Subcutaneous adipose tissue (tissue), 4 donors: ENCODE data around the gene CSF1R. TPM values are rescaled to one million over a fixed set of nuclear protein-coding genes. Genes with fewer than 3 reads are reported as not detected.

Experiments
- total RNA-seq, 4 donors: library from RNA; depleted of rRNA; stranded (reverse); fragments of >200 nt; gene quantifications; one replicate each; pipeline ENCODE4 v1.1.0, GENCODE V29; 2016
- TF ChIP-seq, protein P1 (sequence below): fragments of 450-650 bp; IDR thresholded peaks from one replicate; pipeline ENCODE4 v1.5.1; 2016; ENCODE audit warnings: low read depth, mild to moderate bottlenecking, control low read depth, antibody characterized with exemption, moderate library complexity

CSF1R gene
- total RNA-seq, 4 donors from 2014 or later, result 35.2 to 152 (median 79.7) TPM

DNA sequence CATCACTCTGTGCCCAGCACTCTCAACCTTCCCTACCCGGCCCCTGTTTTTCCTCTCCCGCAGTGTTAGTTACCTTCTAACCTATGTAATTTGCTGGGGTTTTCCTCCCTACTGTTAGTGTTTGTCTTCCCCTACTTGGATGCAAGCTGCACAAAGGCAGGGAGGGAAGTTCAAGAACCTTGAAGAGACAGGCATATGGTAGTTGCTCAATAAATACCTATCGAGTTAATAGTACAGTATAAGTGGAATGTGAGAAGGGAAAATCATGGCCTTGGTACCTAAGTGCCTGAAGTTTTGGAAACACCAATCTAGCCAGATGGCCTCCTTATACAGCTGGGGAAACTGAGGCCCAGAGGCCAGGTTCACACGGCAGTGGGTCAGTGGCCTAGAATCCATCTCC is 45.1 kb upstream of the CSF1R start:
- TF ChIP-seq, protein P1, sequence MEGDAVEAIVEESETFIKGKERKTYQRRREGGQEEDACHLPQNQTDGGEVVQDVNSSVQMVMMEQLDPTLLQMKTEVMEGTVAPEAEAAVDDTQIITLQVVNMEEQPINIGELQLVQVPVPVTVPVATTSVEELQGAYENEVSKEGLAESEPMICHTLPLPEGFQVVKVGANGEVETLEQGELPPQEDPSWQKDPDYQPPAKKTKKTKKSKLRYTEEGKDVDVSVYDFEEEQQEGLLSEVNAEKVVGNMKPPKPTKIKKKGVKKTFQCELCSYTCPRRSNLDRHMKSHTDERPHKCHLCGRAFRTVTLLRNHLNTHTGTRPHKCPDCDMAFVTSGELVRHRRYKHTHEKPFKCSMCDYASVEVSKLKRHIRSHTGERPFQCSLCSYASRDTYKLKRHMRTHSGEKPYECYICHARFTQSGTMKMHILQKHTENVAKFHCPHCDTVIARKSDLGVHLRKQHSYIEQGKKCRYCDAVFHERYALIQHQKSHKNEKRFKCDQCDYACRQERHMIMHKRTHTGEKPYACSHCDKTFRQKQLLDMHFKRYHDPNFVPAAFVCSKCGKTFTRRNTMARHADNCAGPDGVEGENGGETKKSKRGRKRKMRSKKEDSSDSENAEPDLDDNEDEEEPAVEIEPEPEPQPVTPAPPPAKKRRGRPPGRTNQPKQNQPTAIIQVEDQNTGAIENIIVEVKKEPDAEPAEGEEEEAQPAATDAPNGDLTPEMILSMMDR, result no peak

DNA sequence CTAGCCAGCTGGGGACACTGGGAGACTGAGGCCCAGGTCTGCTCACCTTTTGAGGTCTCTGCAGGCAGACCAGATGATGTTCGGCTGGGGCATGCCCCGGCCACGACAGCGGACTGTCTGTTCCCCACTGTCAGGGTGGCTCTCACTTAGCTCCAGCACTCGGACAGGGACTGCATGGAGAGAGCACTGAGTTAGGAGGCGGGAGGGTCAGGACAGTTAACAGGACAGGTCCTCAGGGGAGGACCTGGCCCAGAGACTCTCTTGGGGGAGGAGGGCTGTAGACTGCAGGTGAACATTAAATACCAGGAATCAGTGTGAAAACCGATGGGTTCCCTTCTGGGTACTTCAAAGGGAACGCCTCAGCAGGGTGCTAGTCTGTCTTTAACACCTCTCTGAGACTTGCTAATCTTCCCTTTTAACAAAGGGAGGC is 44.2 kb upstream of the CSF1R start:
- TF ChIP-seq, protein P1, result no peak

DNA sequence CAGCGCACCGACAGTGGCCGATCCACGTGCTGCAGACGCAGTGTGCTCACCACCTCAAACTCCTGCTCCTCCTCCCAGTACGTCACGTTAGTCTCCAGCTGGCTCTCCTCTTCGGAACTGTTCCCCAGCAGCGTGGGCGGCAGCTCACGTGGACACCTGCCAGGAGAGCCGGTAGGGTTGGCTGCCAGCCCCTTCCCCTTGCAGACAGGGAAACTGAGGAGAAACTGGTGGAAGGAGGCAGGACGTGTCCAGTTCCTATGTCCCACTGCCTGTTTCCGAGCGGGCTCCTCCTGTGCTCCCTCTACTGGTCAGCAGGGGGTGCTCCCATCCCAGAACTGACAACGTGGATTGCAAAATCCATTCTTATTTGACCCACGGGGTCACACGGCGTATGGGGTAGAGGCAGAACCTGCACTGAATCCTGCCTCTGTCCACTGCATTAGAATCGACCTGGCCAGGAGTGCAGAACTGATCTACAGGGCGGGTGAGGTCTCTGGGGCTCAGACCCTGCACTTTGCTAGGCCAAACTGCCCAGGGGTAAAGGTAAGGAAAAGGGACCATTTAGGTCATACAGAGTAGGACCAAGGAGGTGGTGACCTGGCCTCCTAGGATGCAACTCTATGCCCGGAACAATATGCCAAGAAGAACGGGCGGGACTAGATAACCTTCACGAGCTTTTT is 43.6 kb upstream of the CSF1R start:
- TF ChIP-seq, protein P1, result no peak

- TF ChIP-seq, protein P1, result no peak
These were observed 43.1 kb upstream of the CSF1R start for GRCh38 chr5:150129454-150129812.

- TF ChIP-seq, protein P1, result no peak
These were observed 40.5 kb upstream of the CSF1R start for GRCh38 chr5:150126921-150127265.

DNA sequence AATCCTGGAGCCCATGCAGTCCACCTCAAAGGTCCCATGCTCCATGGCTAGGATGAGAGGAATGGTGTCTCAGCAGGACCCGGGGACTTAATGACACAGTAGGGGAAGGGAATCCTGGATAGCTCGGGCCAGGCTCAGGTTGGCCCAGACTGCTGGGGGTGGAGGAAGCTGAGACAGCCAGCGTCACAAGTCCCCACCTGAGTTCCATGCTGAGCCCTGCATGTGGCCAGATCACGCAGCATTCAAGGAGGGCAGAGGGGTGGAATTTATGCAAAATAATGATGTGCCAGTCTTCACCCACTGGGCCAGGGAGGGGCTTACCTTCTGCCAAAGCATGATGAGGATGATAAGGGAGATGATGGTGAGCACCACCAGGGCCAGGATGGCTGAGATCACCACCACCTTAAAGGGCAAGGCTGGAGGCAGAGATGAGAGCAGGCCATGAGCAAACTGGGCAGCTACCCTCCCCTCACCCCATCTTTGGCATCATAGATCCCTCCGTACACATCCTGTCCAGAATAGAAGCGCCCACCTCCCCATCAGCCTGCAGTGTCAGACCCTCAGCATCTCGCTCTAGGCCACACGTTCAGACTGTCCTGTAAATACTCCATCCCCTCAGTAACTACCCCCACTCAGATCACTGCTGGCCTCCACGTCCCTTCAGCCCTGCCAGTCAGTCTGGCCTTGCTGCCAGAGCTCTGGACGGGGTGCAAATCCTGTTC is 40.0 kb upstream of the CSF1R start:
- TF ChIP-seq, protein P1, result no peak

- TF ChIP-seq, protein P1, result no peak
These were observed 39.0 kb upstream of the CSF1R start for GRCh38 chr5:150125334-150125733.
